DND-41 (cell line): Measurements from ENCODE around the gene GABBR2.

ENCODE experiments used
- EZH2 ChIP-seq: IDR thresholded peaks from 3 replicates; pipeline ENCODE4 v1.6.1; 2012; ENCODE audit warnings: borderline replicate concordance, low read depth, mild to moderate bottlenecking, moderate library complexity, low read length, inconsistent platforms; ENCODE audit not compliant: severe bottlenecking
- TF ChIP-seq, protein P1 (sequence below): IDR thresholded peaks from 2 replicates; pipeline ENCODE4 v1.5.1; 2012; ENCODE audit warnings: borderline replicate concordance, low read length, moderate library complexity, mild to moderate bottlenecking; ENCODE audit not compliant: poor library complexity, severe bottlenecking; ENCODE audit errors: extremely low read depth

DNA sequence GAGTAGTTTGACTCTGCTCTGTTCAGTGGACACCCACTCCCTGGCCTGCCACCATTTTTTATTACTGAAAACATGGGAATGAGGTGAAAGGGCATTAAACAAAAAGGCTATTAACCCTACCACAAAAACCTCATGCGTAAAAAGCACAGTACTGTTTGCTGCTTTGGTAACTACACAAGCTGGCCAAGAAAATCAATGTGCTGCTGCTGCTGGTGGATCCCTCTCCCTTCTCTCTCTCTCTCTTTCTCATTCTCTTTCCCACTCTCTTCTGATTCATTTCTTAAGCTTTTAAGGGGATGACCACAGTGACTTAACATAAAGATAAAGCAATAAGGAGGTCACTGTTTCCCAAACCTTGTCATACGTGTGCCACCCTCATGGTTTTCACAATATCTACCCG, 270.1 kb downstream of the GABBR2 start:
- TF ChIP-seq, protein P1, sequence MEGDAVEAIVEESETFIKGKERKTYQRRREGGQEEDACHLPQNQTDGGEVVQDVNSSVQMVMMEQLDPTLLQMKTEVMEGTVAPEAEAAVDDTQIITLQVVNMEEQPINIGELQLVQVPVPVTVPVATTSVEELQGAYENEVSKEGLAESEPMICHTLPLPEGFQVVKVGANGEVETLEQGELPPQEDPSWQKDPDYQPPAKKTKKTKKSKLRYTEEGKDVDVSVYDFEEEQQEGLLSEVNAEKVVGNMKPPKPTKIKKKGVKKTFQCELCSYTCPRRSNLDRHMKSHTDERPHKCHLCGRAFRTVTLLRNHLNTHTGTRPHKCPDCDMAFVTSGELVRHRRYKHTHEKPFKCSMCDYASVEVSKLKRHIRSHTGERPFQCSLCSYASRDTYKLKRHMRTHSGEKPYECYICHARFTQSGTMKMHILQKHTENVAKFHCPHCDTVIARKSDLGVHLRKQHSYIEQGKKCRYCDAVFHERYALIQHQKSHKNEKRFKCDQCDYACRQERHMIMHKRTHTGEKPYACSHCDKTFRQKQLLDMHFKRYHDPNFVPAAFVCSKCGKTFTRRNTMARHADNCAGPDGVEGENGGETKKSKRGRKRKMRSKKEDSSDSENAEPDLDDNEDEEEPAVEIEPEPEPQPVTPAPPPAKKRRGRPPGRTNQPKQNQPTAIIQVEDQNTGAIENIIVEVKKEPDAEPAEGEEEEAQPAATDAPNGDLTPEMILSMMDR, result no peak
- no peak for TF ChIP-seq EZH2
